GM23338 (cell line): ENCODE results near the gene FGF22.

Experiments
- CTCF ChIP-seq, 2 experiments: fragments of 200-600 bp in 1 of 2; sonication (generic) in 1 of 2; conservative IDR thresholded peaks; 2 replicates each; pipeline versions ENCODE4 v1.5.1 to v1.6.1; 2016 to 2017; ENCODE audit warnings: antibody characterized with exemption in 2 of 2, low read depth in 2 of 2, mild to moderate bottlenecking in 2 of 2, moderate library complexity in 1 of 2
- EZH2 ChIP-seq: fragments of 200-600 bp; sonication (generic); IDR thresholded peaks from one replicate; pipeline ENCODE4 v1.8.0; 2017; ENCODE audit warnings: antibody characterized with exemption, mild to moderate bottlenecking, low read depth; ENCODE audit not compliant: unreplicated experiment

GRCh38 chr19:616062-616700, 23.5 kb upstream of the FGF22 start:
- TF ChIP-seq CTCF (conservative IDR thresholded peaks at IDR 0.05; ENCODE audit: low read depth in 2 of 2) = no peak
- no peak for TF ChIP-seq EZH2
